Dermis lymphatic vessel endothelial cell (primary cell): Measurements from ENCODE around the gene PRAMEF4. TPM values are rescaled to one million over a fixed set of nuclear protein-coding genes. Genes with fewer than 3 reads are reported as not detected.

ENCODE experiments used
- total RNA-seq: library from RNA; depleted of rRNA; stranded (reverse); fragments of >200 nt; gene quantifications from 2 replicates; pipeline ENCODE4 v1.2.1, GENCODE V29; 2014

PRAMEF4 gene
- not detected in 2 replicates for total RNA-seq

DNA sequence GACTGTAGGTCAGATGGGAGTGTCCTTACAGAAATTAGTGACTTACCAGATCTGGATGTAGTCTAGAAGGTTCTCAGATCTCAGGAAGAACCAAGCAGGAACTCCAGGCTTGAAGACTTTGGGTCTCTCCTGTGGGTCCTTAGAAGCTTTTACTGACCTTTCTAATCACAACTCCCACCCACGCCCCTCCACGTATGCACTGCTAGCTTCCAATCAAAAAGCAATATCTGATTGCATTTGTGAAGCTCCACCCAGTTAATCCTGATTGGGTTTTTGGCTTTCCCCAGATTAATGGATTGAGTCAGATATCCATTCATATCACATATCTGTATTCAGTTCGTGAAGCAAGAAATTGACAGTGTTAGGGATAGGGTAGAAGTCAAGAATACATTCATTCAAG lies at the start of gene PRAMEF4:
Gene PRAMEF4 (minus strand): TSS at position 101 of the 400 bp plus-strand sequence. CDS start 2,807 bp downstream, outside the sequence.

DNA sequence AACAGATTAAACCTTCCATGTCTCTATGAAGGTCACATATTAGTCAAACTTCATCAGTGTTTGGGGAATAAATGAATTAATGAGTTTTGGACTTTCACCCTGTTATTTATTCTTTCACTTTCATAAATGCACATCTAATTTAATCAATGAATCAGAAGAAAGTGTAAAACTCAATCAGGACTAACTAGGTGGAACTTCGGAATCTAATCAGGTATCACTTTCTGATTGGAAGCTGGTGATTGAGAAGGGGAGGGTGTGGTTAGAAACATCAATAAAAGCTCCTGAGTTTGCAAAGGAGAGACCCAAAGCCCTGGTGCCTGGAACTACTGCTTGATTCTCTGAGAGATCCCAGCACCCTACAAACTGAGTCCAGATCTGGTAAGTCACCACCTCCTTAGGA lies 30.3 kb upstream of the PRAMEF4 start, which contains the start of gene PRAMEF7:
Gene PRAMEF7 (plus strand): TSS at position 301 of the 400 bp plus-strand sequence. CDS start 1,083 bp downstream, outside the sequence.

GRCh38 chr1:12898170-12898569 lies 12.2 kb upstream of the PRAMEF4 start, which contains the start of gene PRAMEF10:
PRAMEF10 (minus strand) TSS chr1:12898270; CDS start chr1:12895847, 2,423 bp downstream.

DNA sequence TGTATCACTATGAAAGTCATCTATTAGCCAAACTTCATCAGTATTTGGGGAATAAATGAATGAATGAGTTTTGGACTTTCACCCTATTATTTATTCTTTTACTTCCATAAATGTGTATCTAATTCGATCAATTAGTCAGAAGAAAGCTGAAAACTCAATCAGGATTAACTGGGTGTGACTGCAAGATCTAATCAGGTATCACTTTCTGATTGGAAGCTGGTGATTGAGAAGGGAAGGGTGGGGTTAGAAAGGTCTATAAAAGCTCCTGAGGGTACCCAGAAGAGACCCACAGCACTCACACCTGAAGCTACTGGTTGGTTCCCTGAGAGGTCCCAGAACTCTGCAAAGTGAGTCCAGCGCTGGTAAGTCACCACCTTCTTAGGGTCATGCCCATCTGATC lies 29.2 kb downstream of the PRAMEF4 start, which contains the start of gene PRAMEF2:
Gene PRAMEF2 (plus strand): TSS at position 301 of the 400 bp plus-strand sequence. CDS start 1,924 bp downstream, outside the sequence.

GRCh38 chr1:12848620-12849019 lies 37.4 kb downstream of the PRAMEF4 start, which contains the start of gene HNRNPCL1:
HNRNPCL1 (minus strand) TSS chr1:12848720; CDS start chr1:12848289, 431 bp downstream.

DNA sequence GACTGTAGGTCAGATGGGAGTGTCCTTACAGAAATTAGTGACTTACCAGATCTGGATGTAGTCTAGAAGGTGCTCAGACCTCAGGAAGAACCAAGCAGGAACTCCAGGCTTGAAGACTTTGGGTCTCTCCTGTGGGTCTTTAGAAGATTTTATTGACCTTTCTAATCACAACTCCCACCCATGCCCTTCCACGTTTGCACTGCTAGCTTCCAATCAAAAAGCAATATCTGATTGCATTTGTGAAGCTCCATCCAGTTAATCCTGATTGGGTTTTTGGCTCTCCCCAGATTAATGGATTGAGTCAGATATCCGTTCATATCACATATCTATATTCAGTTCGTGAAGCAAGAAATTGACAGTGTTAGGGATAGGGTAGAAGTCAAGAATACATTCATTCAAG lies 54.7 kb downstream of the PRAMEF4 start, which contains the start of gene PRAMEF11:
Gene PRAMEF11 (minus strand): TSS at position 101 of the 400 bp plus-strand sequence. CDS start 2,621 bp downstream, outside the sequence.

Other genes starting within 250 kb of the PRAMEF4 start
- not detected in 2 replicates for gene AADACL4, start 242.1 kb downstream of the PRAMEF4 start, total RNA-seq
- not detected in 2 replicates for gene AADACL3, start 170.1 kb downstream of the PRAMEF4 start, total RNA-seq
- under 0.01 TPM in 1 of 2 replicates, not detected in the other for gene CFAP107, start 140.0 kb downstream of the PRAMEF4 start, total RNA-seq
- gene PRAMEF12, start 112.5 kb downstream of the PRAMEF4 start, total RNA-seq = not detected in 2 replicates
- gene PRAMEF1, start 94.8 kb downstream of the PRAMEF4 start, total RNA-seq = under 0.01 TPM in 1 of 2 replicates, not detected in the other
- gene PRAMEF11, start 54.8 kb downstream of the PRAMEF4 start, total RNA-seq = not detected in 2 replicates
- gene HNRNPCL1, start 37.5 kb downstream of the PRAMEF4 start, total RNA-seq = not detected in 2 replicates
- not detected in 2 replicates for gene PRAMEF2, start 29.1 kb downstream of the PRAMEF4 start, total RNA-seq
- gene PRAMEF10, start 12.1 kb upstream of the PRAMEF4 start, total RNA-seq = not detected in 2 replicates
- gene PRAMEF7, start 30.4 kb upstream of the PRAMEF4 start, total RNA-seq = not detected in 2 replicates
- not detected in 2 replicates for gene PRAMEF6, start 61.4 kb upstream of the PRAMEF4 start, total RNA-seq
- gene PRAMEF27, start 170.4 kb upstream of the PRAMEF4 start, total RNA-seq = not detected in 2 replicates
- gene HNRNPCL3, start 174.6 kb upstream of the PRAMEF4 start, total RNA-seq = not detected in 2 replicates
- not detected in 2 replicates for gene PRAMEF25, start 184.6 kb upstream of the PRAMEF4 start, total RNA-seq
- not detected in 2 replicates for gene HNRNPCL2, start 230.7 kb upstream of the PRAMEF4 start, total RNA-seq